SK-N-SH treated with all-trans-retinoic acid at 6 μM for 48 hours (cell line): ENCODE data around the gene MNAT1.

Experiments
- ATAC-seq: fragments of 200-7000 bp; cut with Tn5 transposase; 3 replicates; pipeline ENCODE4 v1.9.1; 2020; ENCODE audit warnings: mild to moderate bottlenecking, moderate library complexity
- ARNTL ChIP-seq: fragments of 450-650 bp; formaldehyde crosslinking; IDR thresholded peaks from 2 replicates; pipeline ENCODE4 v1.5.0; 2020; ENCODE audit warnings: low read depth, mild to moderate bottlenecking, moderate library complexity, borderline replicate concordance
- BACH2 ChIP-seq: fragments of 250-450 bp; sonication (Bioruptor Pico); IDR thresholded peaks from 2 replicates; pipeline ENCODE4 v1.9.0; 2021; ENCODE audit warnings: mild to moderate bottlenecking, borderline replicate concordance
- CREB5 ChIP-seq: fragments of 250-450 bp; sonication (Bioruptor Pico); IDR thresholded peaks from 2 replicates; pipeline ENCODE4 v1.5.1; 2020; ENCODE audit warnings: low read depth, mild to moderate bottlenecking, moderate library complexity
- ESRRG ChIP-seq: fragments of 250-450 bp; sonication (Bioruptor Pico); IDR thresholded peaks from 2 replicates; pipeline ENCODE4 v1.6.1; 2021; ENCODE audit warnings: mild to moderate bottlenecking
- GLIS3 ChIP-seq: fragments of 250-450 bp; sonication (Bioruptor Pico); IDR thresholded peaks from 2 replicates; pipeline ENCODE4 v1.5.0; 2020; ENCODE audit warnings: mild to moderate bottlenecking, moderate library complexity
- ISL1 ChIP-seq: fragments of 250-450 bp; sonication (Bioruptor Pico); IDR thresholded peaks from 2 replicates; pipeline ENCODE4 v2.1.2; 2022; ENCODE audit warnings: mild to moderate bottlenecking, moderate library complexity
- OSR1 ChIP-seq: fragments of 250-450 bp; sonication (Bioruptor Pico); IDR thresholded peaks from 2 replicates; pipeline ENCODE4 v1.8.0; 2022; ENCODE audit warnings: moderate library complexity, mild to moderate bottlenecking, inconsistent platforms
- PPARA ChIP-seq: fragments of 250-450 bp; sonication (Bioruptor Pico); IDR thresholded peaks from 2 replicates; pipeline ENCODE4 v1.5.0; 2020; ENCODE audit warnings: mild to moderate bottlenecking, borderline replicate concordance
- RARB ChIP-seq: fragments of 250-450 bp; sonication (Bioruptor Pico); IDR thresholded peaks from 2 replicates; pipeline ENCODE4 v1.8.0; 2021; ENCODE audit warnings: mild to moderate bottlenecking, moderate library complexity
- SNAI2 ChIP-seq: fragments of 250-450 bp; sonication (Bioruptor Pico); IDR thresholded peaks from 2 replicates; pipeline ENCODE4 v1.5.0; 2020; ENCODE audit warnings: mild to moderate bottlenecking, moderate library complexity
- TOX ChIP-seq: fragments of 250-450 bp; sonication (Bioruptor Pico); IDR thresholded peaks from 2 replicates; pipeline ENCODE4 v1.8.0; 2021; ENCODE audit warnings: mild to moderate bottlenecking, moderate library complexity, borderline replicate concordance
- ZFP3 ChIP-seq: fragments of 250-450 bp; sonication (Bioruptor Pico); IDR thresholded peaks from 2 replicates; pipeline ENCODE4 v1.5.0; 2020; ENCODE audit warnings: mild to moderate bottlenecking, moderate library complexity
- ZFP30 ChIP-seq: fragments of 450-650 bp; formaldehyde crosslinking; IDR thresholded peaks from 2 replicates; pipeline ENCODE4 v1.5.0; 2022; ENCODE audit warnings: mild to moderate bottlenecking, moderate library complexity
- ZNF565 ChIP-seq: fragments of 450-650 bp; formaldehyde crosslinking; conservative IDR thresholded peaks from 2 replicates; pipeline ENCODE4 v1.5.0; 2020; ENCODE audit warnings: low read depth, mild to moderate bottlenecking, moderate library complexity
- ZNF70 ChIP-seq: fragments of 450-650 bp; formaldehyde crosslinking; IDR thresholded peaks from 2 replicates; pipeline ENCODE4 v1.5.0; 2020; ENCODE audit warnings: mild to moderate bottlenecking, moderate library complexity
- TF ChIP-seq, protein P1 (sequence below): fragments of 250-450 bp; sonication (Bioruptor Pico); IDR thresholded peaks from 2 replicates; pipeline ENCODE4 v1.8.0; 2020; ENCODE audit warnings: mild to moderate bottlenecking, moderate library complexity, borderline replicate concordance
- TF ChIP-seq, protein P2 (sequence below): fragments of 250-450 bp; sonication (Bioruptor Pico); IDR thresholded peaks from 2 replicates; pipeline ENCODE4 v1.8.0; 2021; ENCODE audit warnings: low read depth, mild to moderate bottlenecking, moderate library complexity, borderline replicate concordance
- TF ChIP-seq, protein P3 (sequence below): fragments of 250-450 bp; sonication (Bioruptor Pico); IDR thresholded peaks from 2 replicates; pipeline ENCODE4 v1.5.1; 2021; ENCODE audit warnings: mild to moderate bottlenecking, moderate library complexity
- TF ChIP-seq, protein P4 (sequence below): fragments of 250-450 bp; sonication (Bioruptor Pico); IDR thresholded peaks from 2 replicates; pipeline ENCODE4 v1.5.0; 2020; ENCODE audit warnings: mild to moderate bottlenecking, moderate library complexity

Gene MNAT1

DNA sequence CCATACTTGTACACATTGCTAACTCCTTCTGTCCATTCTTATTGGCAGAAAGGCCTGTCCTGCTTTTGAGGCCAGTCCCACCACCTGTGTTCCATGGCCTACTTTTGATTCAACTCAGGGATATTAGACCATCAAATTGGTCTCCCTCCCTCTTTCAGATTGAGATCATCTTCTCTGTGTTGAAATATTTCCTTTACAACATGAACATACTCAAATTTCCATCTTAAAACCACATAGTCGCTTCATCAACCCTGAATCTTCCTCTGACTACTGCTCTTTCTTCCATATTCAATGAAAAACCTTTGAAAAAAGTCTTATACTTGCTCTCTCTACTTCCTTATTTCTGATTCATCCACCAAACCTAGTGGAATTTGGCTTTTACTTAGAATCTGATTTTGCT, 211.4 kb downstream of the MNAT1 start:
- ATAC-seq = no peak
- TF ChIP-seq SNAI2 (CRISPR knock-in tag) (no peak), ISL1 (CRISPR knock-in tag) (no peak), BACH2 (CRISPR knock-in tag) (no peak)

DNA sequence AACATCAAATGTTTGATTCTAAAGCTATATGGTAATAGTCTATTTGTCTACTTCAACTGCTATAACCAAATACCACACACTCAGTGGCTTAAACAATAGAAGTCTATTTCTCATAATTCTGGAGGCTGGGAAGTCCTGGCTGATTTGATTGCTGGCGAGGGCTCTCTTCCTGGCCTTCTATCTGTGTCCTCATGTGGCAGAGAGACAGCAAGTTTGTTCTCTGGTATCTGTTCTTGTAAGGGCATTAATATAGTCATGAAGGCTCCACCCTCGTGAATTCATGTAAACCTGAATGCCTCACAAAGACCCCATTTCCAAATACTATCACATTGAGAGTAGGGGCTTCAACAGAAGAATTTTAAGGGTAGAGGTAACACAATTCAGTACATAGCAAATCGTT, 212.2 kb downstream of the MNAT1 start:
- no peak for ATAC-seq
- TF ChIP-seq RARB (CRISPR knock-in tag) (no peak), ZFP30 (CRISPR knock-in tag) (no peak), TOX (no peak), ESRRG (CRISPR knock-in tag) (no peak), ZFP3 (CRISPR knock-in tag) (no peak), CREB5 (no peak), ISL1 (CRISPR knock-in tag) (no peak), BACH2 (CRISPR knock-in tag) (no peak), GLIS3 (CRISPR knock-in tag) (no peak), SNAI2 (CRISPR knock-in tag) (no peak)
- TF ChIP-seq, protein P1, sequence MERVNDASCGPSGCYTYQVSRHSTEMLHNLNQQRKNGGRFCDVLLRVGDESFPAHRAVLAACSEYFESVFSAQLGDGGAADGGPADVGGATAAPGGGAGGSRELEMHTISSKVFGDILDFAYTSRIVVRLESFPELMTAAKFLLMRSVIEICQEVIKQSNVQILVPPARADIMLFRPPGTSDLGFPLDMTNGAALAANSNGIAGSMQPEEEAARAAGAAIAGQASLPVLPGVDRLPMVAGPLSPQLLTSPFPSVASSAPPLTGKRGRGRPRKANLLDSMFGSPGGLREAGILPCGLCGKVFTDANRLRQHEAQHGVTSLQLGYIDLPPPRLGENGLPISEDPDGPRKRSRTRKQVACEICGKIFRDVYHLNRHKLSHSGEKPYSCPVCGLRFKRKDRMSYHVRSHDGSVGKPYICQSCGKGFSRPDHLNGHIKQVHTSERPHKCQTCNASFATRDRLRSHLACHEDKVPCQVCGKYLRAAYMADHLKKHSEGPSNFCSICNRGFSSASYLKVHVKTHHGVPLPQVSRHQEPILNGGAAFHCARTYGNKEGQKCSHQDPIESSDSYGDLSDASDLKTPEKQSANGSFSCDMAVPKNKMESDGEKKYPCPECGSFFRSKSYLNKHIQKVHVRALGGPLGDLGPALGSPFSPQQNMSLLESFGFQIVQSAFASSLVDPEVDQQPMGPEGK (CRISPR knock-in tag) = no peak
- TF ChIP-seq, protein P2, sequence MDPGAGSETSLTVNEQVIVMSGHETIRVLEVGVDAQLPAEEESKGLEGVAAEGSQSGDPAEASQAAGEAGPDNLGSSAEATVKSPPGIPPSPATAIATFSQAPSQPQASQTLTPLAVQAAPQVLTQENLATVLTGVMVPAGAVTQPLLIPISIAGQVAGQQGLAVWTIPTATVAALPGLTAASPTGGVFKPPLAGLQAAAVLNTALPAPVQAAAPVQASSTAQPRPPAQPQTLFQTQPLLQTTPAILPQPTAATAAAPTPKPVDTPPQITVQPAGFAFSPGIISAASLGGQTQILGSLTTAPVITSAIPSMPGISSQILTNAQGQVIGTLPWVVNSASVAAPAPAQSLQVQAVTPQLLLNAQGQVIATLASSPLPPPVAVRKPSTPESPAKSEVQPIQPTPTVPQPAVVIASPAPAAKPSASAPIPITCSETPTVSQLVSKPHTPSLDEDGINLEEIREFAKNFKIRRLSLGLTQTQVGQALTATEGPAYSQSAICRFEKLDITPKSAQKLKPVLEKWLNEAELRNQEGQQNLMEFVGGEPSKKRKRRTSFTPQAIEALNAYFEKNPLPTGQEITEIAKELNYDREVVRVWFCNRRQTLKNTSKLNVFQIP (CRISPR knock-in tag) = no peak

GRCh38 chr14:60951776-60952435, 217.3 kb downstream of the MNAT1 start:
- no peak for ATAC-seq
- no peak for TF ChIP-seq ZNF565
- no peak for TF ChIP-seq ZNF70
- TF ChIP-seq GLIS3 (CRISPR knock-in tag) = no peak
- no peak for TF ChIP-seq BACH2 (CRISPR knock-in tag)
- TF ChIP-seq, protein P3, sequence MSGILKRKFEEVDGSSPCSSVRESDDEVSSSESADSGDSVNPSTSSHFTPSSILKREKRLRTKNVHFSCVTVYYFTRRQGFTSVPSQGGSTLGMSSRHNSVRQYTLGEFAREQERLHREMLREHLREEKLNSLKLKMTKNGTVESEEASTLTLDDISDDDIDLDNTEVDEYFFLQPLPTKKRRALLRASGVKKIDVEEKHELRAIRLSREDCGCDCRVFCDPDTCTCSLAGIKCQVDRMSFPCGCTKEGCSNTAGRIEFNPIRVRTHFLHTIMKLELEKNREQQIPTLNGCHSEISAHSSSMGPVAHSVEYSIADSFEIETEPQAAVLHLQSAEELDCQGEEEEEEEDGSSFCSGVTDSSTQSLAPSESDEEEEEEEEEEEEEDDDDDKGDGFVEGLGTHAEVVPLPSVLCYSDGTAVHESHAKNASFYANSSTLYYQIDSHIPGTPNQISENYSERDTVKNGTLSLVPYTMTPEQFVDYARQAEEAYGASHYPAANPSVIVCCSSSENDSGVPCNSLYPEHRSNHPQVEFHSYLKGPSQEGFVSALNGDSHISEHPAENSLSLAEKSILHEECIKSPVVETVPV = no peak
- TF ChIP-seq, protein P4, sequence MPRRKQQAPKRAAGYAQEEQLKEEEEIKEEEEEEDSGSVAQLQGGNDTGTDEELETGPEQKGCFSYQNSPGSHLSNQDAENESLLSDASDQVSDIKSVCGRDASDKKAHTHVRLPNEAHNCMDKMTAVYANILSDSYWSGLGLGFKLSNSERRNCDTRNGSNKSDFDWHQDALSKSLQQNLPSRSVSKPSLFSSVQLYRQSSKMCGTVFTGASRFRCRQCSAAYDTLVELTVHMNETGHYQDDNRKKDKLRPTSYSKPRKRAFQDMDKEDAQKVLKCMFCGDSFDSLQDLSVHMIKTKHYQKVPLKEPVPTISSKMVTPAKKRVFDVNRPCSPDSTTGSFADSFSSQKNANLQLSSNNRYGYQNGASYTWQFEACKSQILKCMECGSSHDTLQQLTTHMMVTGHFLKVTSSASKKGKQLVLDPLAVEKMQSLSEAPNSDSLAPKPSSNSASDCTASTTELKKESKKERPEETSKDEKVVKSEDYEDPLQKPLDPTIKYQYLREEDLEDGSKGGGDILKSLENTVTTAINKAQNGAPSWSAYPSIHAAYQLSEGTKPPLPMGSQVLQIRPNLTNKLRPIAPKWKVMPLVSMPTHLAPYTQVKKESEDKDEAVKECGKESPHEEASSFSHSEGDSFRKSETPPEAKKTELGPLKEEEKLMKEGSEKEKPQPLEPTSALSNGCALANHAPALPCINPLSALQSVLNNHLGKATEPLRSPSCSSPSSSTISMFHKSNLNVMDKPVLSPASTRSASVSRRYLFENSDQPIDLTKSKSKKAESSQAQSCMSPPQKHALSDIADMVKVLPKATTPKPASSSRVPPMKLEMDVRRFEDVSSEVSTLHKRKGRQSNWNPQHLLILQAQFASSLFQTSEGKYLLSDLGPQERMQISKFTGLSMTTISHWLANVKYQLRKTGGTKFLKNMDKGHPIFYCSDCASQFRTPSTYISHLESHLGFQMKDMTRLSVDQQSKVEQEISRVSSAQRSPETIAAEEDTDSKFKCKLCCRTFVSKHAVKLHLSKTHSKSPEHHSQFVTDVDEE (CRISPR knock-in tag) = no peak
- TF ChIP-seq, protein P1 (CRISPR knock-in tag) = no peak
- no peak for TF ChIP-seq ARNTL (CRISPR knock-in tag)
- TF ChIP-seq RARB (CRISPR knock-in tag) = no peak
- no peak for TF ChIP-seq OSR1 (CRISPR knock-in tag)
- no peak for TF ChIP-seq TOX
- no peak for TF ChIP-seq PPARA (CRISPR knock-in tag)
- TF ChIP-seq CREB5 = no peak
- no peak for TF ChIP-seq ESRRG (CRISPR knock-in tag)
- TF ChIP-seq ISL1 (CRISPR knock-in tag) = no peak
